HG03097 (cell line): ENCODE measurements around the gene HDAC1.
"Not testable (repeated sequence)": the region's sequence is repeated elsewhere in the genome, so short reads cannot be mapped to it uniquely, and the experiment has no call there.

Experiments
- ATAC-seq: cut with Tn5 transposase; IDR thresholded peaks from one replicate; pipeline ENCODE4 v1.9.1; 2021; ENCODE audit not compliant: unreplicated experiment, low FRiP score

Gene HDAC1

GRCh38 chr1:32341971-32342370 is 50.1 kb downstream of the HDAC1 start:
- ATAC-seq: no peak

GRCh38 chr1:32342704-32343103 is 50.8 kb downstream of the HDAC1 start:
- no peak for ATAC-seq

- ATAC-seq: no peak
These were observed 53.5 kb downstream of the HDAC1 start for GRCh38 chr1:32345289-32345827.

- ATAC-seq: no peak
These were observed 54.8 kb downstream of the HDAC1 start for GRCh38 chr1:32346532-32347157.

- no peak for ATAC-seq
These were observed 57.4 kb downstream of the HDAC1 start for GRCh38 chr1:32349211-32349708.

- peak; percentile 36 for ATAC-seq
These were observed 59.0 kb downstream of the HDAC1 start for GRCh38 chr1:32350785-32351398.

- ATAC-seq: peak; percentile 73
These were observed 59.7 kb downstream of the HDAC1 start for GRCh38 chr1:32351399-32352238.

- ATAC-seq: no peak
These were observed 60.4 kb downstream of the HDAC1 start for GRCh38 chr1:32352239-32352745.

- ATAC-seq: no peak
These were observed 61.0 kb downstream of the HDAC1 start for GRCh38 chr1:32352831-32353383.

- no peak for ATAC-seq
These were observed 61.5 kb downstream of the HDAC1 start for GRCh38 chr1:32353431-32353830.

GRCh38 chr1:32353886-32354570 is 62.1 kb downstream of the HDAC1 start:
- no peak for ATAC-seq

- not testable (repeated sequence) for ATAC-seq
These were observed 63.9 kb downstream of the HDAC1 start for GRCh38 chr1:32355778-32356177.

- ATAC-seq: no peak
These were observed 64.6 kb downstream of the HDAC1 start for GRCh38 chr1:32356478-32356877.

GRCh38 chr1:32357614-32358013 is 65.7 kb downstream of the HDAC1 start:
- no peak for ATAC-seq

- no peak for ATAC-seq
These were observed 66.6 kb downstream of the HDAC1 start for GRCh38 chr1:32358435-32358834.

GRCh38 chr1:32361308-32361673 is 69.4 kb downstream of the HDAC1 start:
- no peak for ATAC-seq

- no peak for ATAC-seq
These were observed 70.0 kb downstream of the HDAC1 start for GRCh38 chr1:32361674-32362473.

GRCh38 chr1:32362474-32363313 is 70.8 kb downstream of the HDAC1 start, which contains the start of the genes FAM229A and TSSK3:
TSS of gene FAM229A (minus strand) at chr1:32362485. CDS start at chr1:32362091, 394 bp downstream.
TSS of gene TSSK3 (plus strand) at chr1:32362539. CDS start at chr1:32362702, 163 bp downstream.
- no peak for ATAC-seq
